ENCODE measurements around the gene CNPY4.

Gene CNPY4

GRCh38 chr7:100166317-100166940 lies 47.0 kb downstream of the CNPY4 start:
- DNase-seq (ENCODE audit: extremely low read depth in 1 of 2, low read depth in 1 of 2), result no peak

GRCh38 chr7:100166970-100167911 lies 47.8 kb downstream of the CNPY4 start:
- no peak for DNase-seq (ENCODE audit: extremely low read depth in 1 of 2, low read depth in 1 of 2)

- DNase-seq (ENCODE audit: extremely low read depth in 1 of 2, low read depth in 1 of 2), result no peak
These were observed 48.5 kb downstream of the CNPY4 start for GRCh38 chr7:100167912-100168323.

- no peak for DNase-seq (ENCODE audit: extremely low read depth in 1 of 2, low read depth in 1 of 2)
These were observed 49.9 kb downstream of the CNPY4 start for GRCh38 chr7:100169147-100169850.

- no peak for DNase-seq (ENCODE audit: extremely low read depth in 1 of 2, low read depth in 1 of 2)
These were observed 50.9 kb downstream of the CNPY4 start for GRCh38 chr7:100170101-100170897.

GRCh38 chr7:100171087-100171681 lies 51.8 kb downstream of the CNPY4 start:
- no peak for DNase-seq (ENCODE audit: extremely low read depth in 1 of 2, low read depth in 1 of 2)

- DNase-seq (ENCODE audit: extremely low read depth in 1 of 2, low read depth in 1 of 2), result no peak
These were observed 52.4 kb downstream of the CNPY4 start for GRCh38 chr7:100171840-100172239.

GRCh38 chr7:100173806-100174495 lies 54.5 kb downstream of the CNPY4 start:
- no peak for DNase-seq (ENCODE audit: extremely low read depth in 1 of 2, low read depth in 1 of 2)

GRCh38 chr7:100174582-100174981 lies 55.1 kb downstream of the CNPY4 start:
- no peak for DNase-seq (ENCODE audit: extremely low read depth in 1 of 2, low read depth in 1 of 2)

All from activated CD8-positive, alpha-beta memory T cell treated with anti-CD3 and anti-CD28 coated beads for 1 hour (primary cell).